ENCODE data around the gene EPHA4.

GRCh38 chr2:221500501-221501209, 71.4 kb downstream of the EPHA4 start:
- TF ChIP-seq RFX5 (IDR thresholded peaks at IDR 0.05; ENCODE audit: low read depth, low read length) = no peak
- TF ChIP-seq CTCF (conservative IDR thresholded peaks at IDR 0.05; ENCODE audit: low read depth, low read length) = no peak
- no peak for TF ChIP-seq NFE2L2 (IDR thresholded peaks at IDR 0.05; ENCODE audit: low read depth, low read length)
- TF ChIP-seq RAD21 (IDR thresholded peaks at IDR 0.05; ENCODE audit: low read length) = no peak
- no peak for TF ChIP-seq RCOR1 (IDR thresholded peaks at IDR 0.05; ENCODE audit: insufficient replicate concordance, low read length)
- no peak for TF ChIP-seq POLR2A (IDR thresholded peaks at IDR 0.05; ENCODE audit: low read depth, low read length)
- TF ChIP-seq, protein P1, sequence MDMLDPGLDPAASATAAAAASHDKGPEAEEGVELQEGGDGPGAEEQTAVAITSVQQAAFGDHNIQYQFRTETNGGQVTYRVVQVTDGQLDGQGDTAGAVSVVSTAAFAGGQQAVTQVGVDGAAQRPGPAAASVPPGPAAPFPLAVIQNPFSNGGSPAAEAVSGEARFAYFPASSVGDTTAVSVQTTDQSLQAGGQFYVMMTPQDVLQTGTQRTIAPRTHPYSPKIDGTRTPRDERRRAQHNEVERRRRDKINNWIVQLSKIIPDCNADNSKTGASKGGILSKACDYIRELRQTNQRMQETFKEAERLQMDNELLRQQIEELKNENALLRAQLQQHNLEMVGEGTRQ (IDR thresholded peaks at IDR 0.05; ENCODE audit: low read depth, low read length) = no peak
- no peak for TF ChIP-seq CEBPB (IDR thresholded peaks at IDR 0.05; ENCODE audit: low read depth, low read length)
- no peak for TF ChIP-seq MXI1 (IDR thresholded peaks at IDR 0.05; ENCODE audit: borderline replicate concordance, low read depth, low read length)
- TF ChIP-seq SMC3 (IDR thresholded peaks at IDR 0.05; ENCODE audit: low read depth, low read length) = no peak
- TF ChIP-seq FOS (IDR thresholded peaks at IDR 0.05; ENCODE audit: low read depth, low read length) = no peak
